K562 (cell line): Measurements from ENCODE around the gene CUL5. TPM values are rescaled to one million over a fixed set of nuclear protein-coding genes. Genes with fewer than 3 reads are reported as not detected.

Experiments used
- ETS2 ChIP-seq: IDR thresholded peaks from 2 replicates; pipeline ENCODE4 v1.6.1; 2016; ENCODE audit warnings: borderline replicate concordance, missing genetic modification characterization, mild to moderate bottlenecking, moderate library complexity, missing compliant biosample characterization; ENCODE audit not compliant: poor library complexity, severe bottlenecking
- ETV6 ChIP-seq, 3 experiments: fragments of 150-350 bp in 1 of 3; sonication (generic) in 1 of 3; formaldehyde crosslinking in 1 of 3; IDR thresholded peaks; 2 replicates each; pipeline versions ENCODE4 v1.6.1 to v1.8.0; 2014 to 2022; ENCODE audit warnings: borderline replicate concordance in 2 of 3, low read depth in 2 of 3, antibody characterized with exemption in 1 of 3, low read length in 1 of 3, mild to moderate bottlenecking in 1 of 3, missing genetic modification reagents in 1 of 3
- FOXJ3 ChIP-seq: sonication (generic); formaldehyde crosslinking; IDR thresholded peaks from 2 replicates; pipeline ENCODE4 v1.4.0; 2020; ENCODE audit warnings: mild to moderate bottlenecking, missing genetic modification reagents
- GABPA ChIP-seq: fragments of 200-800 bp; sonication (Bioruptor generic); conservative IDR thresholded peaks from 2 replicates; pipeline ENCODE4 v1.6.1; 2016; ENCODE audit warnings: low read depth, missing genetic modification characterization, missing compliant biosample characterization
- MCM3 ChIP-seq: fragments of 450-650 bp; IDR thresholded peaks from 2 replicates; pipeline ENCODE4 v1.6.1; 2016
- PHF8 ChIP-seq: fragments of 200-600 bp; sonication (generic); IDR thresholded peaks from 2 replicates; pipeline ENCODE4 v1.6.1; 2012; ENCODE audit warnings: mixed run types, mild to moderate bottlenecking, inconsistent platforms, low read length, moderate library complexity, borderline replicate concordance
- POLR2B ChIP-seq: fragments of 450-650 bp; IDR thresholded peaks from 2 replicates; pipeline ENCODE4 v1.6.1; 2018; ENCODE audit warnings: low read depth; ENCODE audit not compliant: partially characterized antibody
- POLR2H ChIP-seq: IDR thresholded peaks from 2 replicates; pipeline ENCODE4 v1.6.1; 2016; ENCODE audit warnings: missing genetic modification characterization, low read depth, mild to moderate bottlenecking, control low read depth, missing compliant biosample characterization, moderate library complexity
- POLR3G ChIP-seq: IDR thresholded peaks from 2 replicates; pipeline ENCODE4 v1.6.1; 2011; ENCODE audit not compliant: insufficient read length, insufficient replicate concordance; ENCODE audit errors: extremely low read depth
- RNF2 ChIP-seq: sonication (generic); IDR thresholded peaks from 2 replicates; pipeline ENCODE4 v1.6.1; 2016
- RUNX1 ChIP-seq: sonication (generic); IDR thresholded peaks from 2 replicates; pipeline ENCODE4 v1.6.1; 2016; ENCODE audit warnings: antibody characterized with exemption, low read depth
- SREBF2 ChIP-seq: sonication (generic); formaldehyde crosslinking; IDR thresholded peaks from 2 replicates; pipeline ENCODE4 v1.4.0; 2020; ENCODE audit warnings: mild to moderate bottlenecking, missing genetic modification reagents
- ZEB2 ChIP-seq: fragments of 450-650 bp; IDR thresholded peaks from 2 replicates; pipeline ENCODE4 v1.6.1; 2016
- ZNF589 ChIP-seq: fragments of 200-800 bp; sonication (Bioruptor generic); IDR thresholded peaks from 2 replicates; pipeline ENCODE4 v1.6.1; 2016; ENCODE audit warnings: low read depth, missing genetic modification characterization, missing compliant biosample characterization
- ZNF785 ChIP-seq: fragments of 250-450 bp; sonication (Bioruptor Pico); IDR thresholded peaks from 2 replicates; pipeline ENCODE4 v1.4.0; 2020; ENCODE audit warnings: mild to moderate bottlenecking
- polyA plus RNA-seq, 8 experiments: library from polyadenylated mRNA; depleted of rRNA in 4 of 8; stranded (reverse) in 5 of 8; unstranded in 3 of 8; fragments of >200 nt; fragmentation: Nextera tagmentation in 2 of 8; fragmentation: Illumina TruSeq in 1 of 8; extraction: Ambion mirVana in 2 of 8; extraction: Trizol in 1 of 8; gene quantifications; 2 replicates each; pipeline versions ENCODE4 v1.2.1 to v1.2.3, GENCODE V29; 2011 to 2014; ENCODE audit warnings: inconsistent platforms in 1 of 8, missing spikeins in 1 of 8
- total RNA-seq, 7 experiments: library from RNA; depleted of rRNA in 6 of 7; stranded (reverse); fragments of >200 nt in 6 of 7; fragmentation: Illumina TruSeq in 2 of 7; extraction: Trizol in 2 of 7; gene quantifications; 2 replicates each; pipeline versions ENCODE4 v1.2.1 to v1.2.3, GENCODE V29; 2011 to 2021; ENCODE audit warnings: low replicate concordance in 1 of 7
- TF ChIP-seq, protein P1 (sequence below): fragments of 250-450 bp; sonication (Bioruptor Pico); IDR thresholded peaks from 2 replicates; pipeline ENCODE4 v1.4.0; 2020; ENCODE audit warnings: mild to moderate bottlenecking, moderate library complexity, borderline replicate concordance
- TF ChIP-seq, protein P2 (sequence below): fragments of 250-450 bp; sonication (Bioruptor Pico); IDR thresholded peaks from 2 replicates; pipeline ENCODE4 v1.4.0; 2020; ENCODE audit warnings: borderline replicate concordance
- TF ChIP-seq, protein P3 (sequence below): fragments of 200-400 bp; formaldehyde crosslinking; IDR thresholded peaks from 2 replicates; pipeline ENCODE4 v1.6.1; 2017; ENCODE audit warnings: mild to moderate bottlenecking, low read depth, low read length, moderate library complexity
- TF ChIP-seq, protein P4 (sequence below), 2 experiments: fragments of 450-650 bp in 1 of 2; sonication (generic) in 1 of 2; formaldehyde crosslinking; conservative IDR thresholded peaks; 2 replicates each; pipeline versions ENCODE4 v1.4.0 to v1.8.1; 2020 to 2022; ENCODE audit warnings: mild to moderate bottlenecking in 1 of 2, missing genetic modification reagents in 1 of 2

Gene CUL5
- total and polyA plus RNA-seq, 9 of the 15 experiments (the other 6 are each of a cell fraction or from before 2014, with no cell fraction given): 14.3 to 45.9 (median 23.0) TPM

DNA sequence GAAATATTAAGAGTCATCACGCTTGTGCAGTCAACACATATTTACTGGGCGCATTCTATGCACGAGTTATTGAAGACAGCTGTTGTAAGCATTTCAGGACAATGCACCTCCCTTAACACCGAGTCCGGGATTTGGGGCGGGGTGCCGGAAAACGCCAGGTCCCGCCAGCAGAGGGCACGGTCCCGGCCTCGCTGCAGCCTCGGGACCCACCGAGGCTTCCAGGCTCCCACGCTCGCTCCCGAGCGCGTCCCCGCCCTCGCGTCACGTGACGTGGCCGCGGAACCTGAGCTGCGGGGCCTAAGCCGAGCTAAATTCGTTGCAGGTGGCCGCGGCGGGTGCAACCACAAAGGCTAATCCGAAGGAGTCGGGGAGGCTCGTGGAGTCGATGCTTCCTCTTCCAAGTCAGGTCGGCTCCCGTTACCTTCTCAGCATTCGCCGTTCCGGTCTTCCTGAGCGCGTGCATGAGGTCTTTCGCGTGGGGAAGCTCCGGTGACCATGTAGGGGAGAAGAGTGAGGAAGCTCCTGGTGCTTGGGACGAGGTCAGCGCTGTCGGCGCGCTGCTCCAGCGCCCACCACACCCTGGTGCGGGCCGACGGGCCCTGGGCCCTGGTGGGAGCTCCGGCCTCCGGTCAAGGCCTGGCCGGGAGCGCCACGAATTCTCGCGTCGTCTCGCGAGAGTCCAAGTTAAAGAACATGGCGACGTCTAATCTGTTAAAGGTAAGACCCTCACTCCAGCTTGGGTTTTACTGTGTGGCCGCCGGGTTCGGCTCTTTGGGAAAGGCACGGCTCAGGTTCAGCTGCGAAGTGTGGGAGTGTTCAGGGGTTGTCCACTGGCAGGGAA is at the start of gene CUL5 (continued):
- TF ChIP-seq MCM3 (no peak), PHF8 (peak; percentile 100), ZNF785 (CRISPR knock-in tag) (no peak), ZEB2 (no peak), ETS2 (tag) (no peak), POLR2B (peak; percentile 82), FOXJ3 (CRISPR knock-in tag) (no peak), POLR2H (tag) (peak; percentile 64; the same call in 1 of the 2 replicates), RUNX1 (no peak), ZNF589 (CRISPR knock-in tag) (peak; percentile 82), RNF2 (no peak; the same call in 1 of the 2 replicates), ETV6 (IDR thresholded peaks at IDR 0.05; ENCODE audit: borderline replicate concordance in 1 of 2, low read depth in 2 of 2, low read length in 1 of 2) (no peak), ETV6 (CRISPR knock-in tag; IDR thresholded peaks at IDR 0.05; ENCODE audit: borderline replicate concordance) (no peak; the same call in 1 of the 2 replicates), POLR3G (no peak), SREBF2 (CRISPR knock-in tag) (no peak), GABPA (tag) (0 out of 2 replicates have a peak, but pooled peaks have one; percentile 22)
- TF ChIP-seq, protein P1, sequence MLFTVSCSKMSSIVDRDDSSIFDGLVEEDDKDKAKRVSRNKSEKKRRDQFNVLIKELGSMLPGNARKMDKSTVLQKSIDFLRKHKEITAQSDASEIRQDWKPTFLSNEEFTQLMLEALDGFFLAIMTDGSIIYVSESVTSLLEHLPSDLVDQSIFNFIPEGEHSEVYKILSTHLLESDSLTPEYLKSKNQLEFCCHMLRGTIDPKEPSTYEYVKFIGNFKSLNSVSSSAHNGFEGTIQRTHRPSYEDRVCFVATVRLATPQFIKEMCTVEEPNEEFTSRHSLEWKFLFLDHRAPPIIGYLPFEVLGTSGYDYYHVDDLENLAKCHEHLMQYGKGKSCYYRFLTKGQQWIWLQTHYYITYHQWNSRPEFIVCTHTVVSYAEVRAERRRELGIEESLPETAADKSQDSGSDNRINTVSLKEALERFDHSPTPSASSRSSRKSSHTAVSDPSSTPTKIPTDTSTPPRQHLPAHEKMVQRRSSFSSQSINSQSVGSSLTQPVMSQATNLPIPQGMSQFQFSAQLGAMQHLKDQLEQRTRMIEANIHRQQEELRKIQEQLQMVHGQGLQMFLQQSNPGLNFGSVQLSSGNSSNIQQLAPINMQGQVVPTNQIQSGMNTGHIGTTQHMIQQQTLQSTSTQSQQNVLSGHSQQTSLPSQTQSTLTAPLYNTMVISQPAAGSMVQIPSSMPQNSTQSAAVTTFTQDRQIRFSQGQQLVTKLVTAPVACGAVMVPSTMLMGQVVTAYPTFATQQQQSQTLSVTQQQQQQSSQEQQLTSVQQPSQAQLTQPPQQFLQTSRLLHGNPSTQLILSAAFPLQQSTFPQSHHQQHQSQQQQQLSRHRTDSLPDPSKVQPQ (CRISPR knock-in tag): no peak
- TF ChIP-seq, protein P2, sequence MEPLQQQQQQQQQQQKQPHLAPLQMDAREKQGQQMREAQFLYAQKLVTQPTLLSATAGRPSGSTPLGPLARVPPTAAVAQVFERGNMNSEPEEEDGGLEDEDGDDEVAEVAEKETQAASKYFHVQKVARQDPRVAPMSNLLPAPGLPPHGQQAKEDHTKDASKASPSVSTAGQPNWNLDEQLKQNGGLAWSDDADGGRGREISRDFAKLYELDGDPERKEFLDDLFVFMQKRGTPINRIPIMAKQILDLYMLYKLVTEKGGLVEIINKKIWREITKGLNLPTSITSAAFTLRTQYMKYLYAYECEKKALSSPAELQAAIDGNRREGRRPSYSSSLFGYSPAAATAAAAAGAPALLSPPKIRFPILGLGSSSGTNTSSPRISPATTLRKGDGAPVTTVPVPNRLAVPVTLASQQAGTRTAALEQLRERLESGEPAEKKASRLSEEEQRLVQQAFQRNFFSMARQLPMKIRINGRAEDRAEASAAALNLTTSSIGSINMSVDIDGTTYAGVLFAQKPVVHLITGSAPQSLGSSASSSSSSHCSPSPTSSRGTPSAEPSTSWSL (CRISPR knock-in tag): no peak
- TF ChIP-seq, protein P3, sequence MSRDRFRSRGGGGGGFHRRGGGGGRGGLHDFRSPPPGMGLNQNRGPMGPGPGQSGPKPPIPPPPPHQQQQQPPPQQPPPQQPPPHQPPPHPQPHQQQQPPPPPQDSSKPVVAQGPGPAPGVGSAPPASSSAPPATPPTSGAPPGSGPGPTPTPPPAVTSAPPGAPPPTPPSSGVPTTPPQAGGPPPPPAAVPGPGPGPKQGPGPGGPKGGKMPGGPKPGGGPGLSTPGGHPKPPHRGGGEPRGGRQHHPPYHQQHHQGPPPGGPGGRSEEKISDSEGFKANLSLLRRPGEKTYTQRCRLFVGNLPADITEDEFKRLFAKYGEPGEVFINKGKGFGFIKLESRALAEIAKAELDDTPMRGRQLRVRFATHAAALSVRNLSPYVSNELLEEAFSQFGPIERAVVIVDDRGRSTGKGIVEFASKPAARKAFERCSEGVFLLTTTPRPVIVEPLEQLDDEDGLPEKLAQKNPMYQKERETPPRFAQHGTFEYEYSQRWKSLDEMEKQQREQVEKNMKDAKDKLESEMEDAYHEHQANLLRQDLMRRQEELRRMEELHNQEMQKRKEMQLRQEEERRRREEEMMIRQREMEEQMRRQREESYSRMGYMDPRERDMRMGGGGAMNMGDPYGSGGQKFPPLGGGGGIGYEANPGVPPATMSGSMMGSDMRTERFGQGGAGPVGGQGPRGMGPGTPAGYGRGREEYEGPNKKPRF: no peak
- TF ChIP-seq, protein P4, sequence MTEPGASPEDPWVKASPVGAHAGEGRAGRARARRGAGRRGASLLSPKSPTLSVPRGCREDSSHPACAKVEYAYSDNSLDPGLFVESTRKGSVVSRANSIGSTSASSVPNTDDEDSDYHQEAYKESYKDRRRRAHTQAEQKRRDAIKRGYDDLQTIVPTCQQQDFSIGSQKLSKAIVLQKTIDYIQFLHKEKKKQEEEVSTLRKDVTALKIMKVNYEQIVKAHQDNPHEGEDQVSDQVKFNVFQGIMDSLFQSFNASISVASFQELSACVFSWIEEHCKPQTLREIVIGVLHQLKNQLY (CRISPR knock-in tag; conservative IDR thresholded peaks at IDR 0.05): peak in 1 of 2 experiments; percentile 72; a peak in 2 of 4 replicates
